Ovary (tissue), 10 donors: Measurements from ENCODE around the gene PWWP3B. TPM values are rescaled to one million over a fixed set of nuclear protein-coding genes. Genes with fewer than 3 reads are reported as not detected.
A peak's percentile ranks its signal among the peaks of the same experiment; 100 is the strongest.

Source experiments
- DNase-seq, 5 donors: peaks; one replicate each; pipeline ENCODE4 v3.0.0-alpha.2; 2019 to 2020
- H3K27ac ChIP-seq, 2 donors: fragments of 200-600 bp; one replicate each; pipeline versions ENCODE4 v1.5.1 to v1.8.0; 2019 to 2022
- H3K27me3 ChIP-seq: fragments of 200-600 bp; one replicate; pipeline ENCODE4 v1.8.0; 2022
- H3K36me3 ChIP-seq: fragments of 200-600 bp; sonication (generic); one replicate; pipeline ENCODE4 v1.5.1; 2019
- H3K4me1 ChIP-seq: one replicate; pipeline ENCODE4 v1.8.1; 2013; ENCODE audit warnings: mild to moderate bottlenecking, moderate library complexity; ENCODE audit not compliant: insufficient read depth
- H3K4me3 ChIP-seq: fragments of 200-600 bp; sonication (generic); one replicate; pipeline ENCODE4 v1.5.1; 2017
- H3K9me3 ChIP-seq, 2 donors: fragments of 200-600 bp in 1 of 2; sonication (generic) in 1 of 2; one replicate each; pipeline versions ENCODE4 v1.5.1 to v1.8.1; 2013 to 2019; ENCODE audit warnings: mild to moderate bottlenecking in 1 of 2, moderate library complexity in 1 of 2
- EP300 ChIP-seq: sonication (generic); formaldehyde crosslinking; IDR thresholded peaks from one replicate; pipeline ENCODE4 v1.6.1; 2017; ENCODE audit warnings: antibody characterized with exemption
- POLR2A ChIP-seq: fragments of 450-650 bp; IDR thresholded peaks from one replicate; pipeline ENCODE4 v1.6.1; 2017; ENCODE audit warnings: antibody characterized with exemption, mild to moderate bottlenecking, moderate library complexity
- WGBS, 3 donors: extraction: QIAGEN DNeasy Blood & Tissue Kit in 1 of 3; methylation state at CpG; one replicate each; pipeline versions ENCODE4 v1.1.5 to v1.1.7; 2013 to 2017; 5-methylcytosine and 5-hydroxymethylcytosine counted together
- intact Hi-C, 4 donors: fragments of 100-400 bp; cut with DNase I; formaldehyde crosslinking; loops; one replicate each; pipeline versions ENCODE4 v1.11.0 to v1.15.1; 2022 to 2023
- long read RNA-seq, 3 donors: library from polyadenylated mRNA in 2 of 3; unstranded in 2 of 3; transcript quantifications; one replicate each; pipeline ENCODE4 v2.0.0 and lab custom pipeline, GENCODE V29; 2021 to 2026
- polyA plus RNA-seq, 2 donors: library from polyadenylated mRNA; stranded (reverse); fragments of 200-250 nt in 1 of 2; fragments of 350-450 nt in 1 of 2; fragmentation: Illumina TruSeq in 1 of 2; extraction: RNeasy Lipid Tissue Mini Kit (QIAGEN cat#74804) in 1 of 2; gene quantifications; one replicate each; pipeline ENCODE4 v1.2.3, GENCODE V29; 2013 to 2014
- total RNA-seq, 7 donors: library from RNA; depleted of rRNA in 2 of 7; stranded (reverse); fragments of >200 nt in 2 of 7; fragmentation: NEBNext Ultra II Directional in 3 of 7; extraction: Animal tissue kit (Norgen Biotek cat#: 25700) in 3 of 7; gene quantifications; one replicate each; pipeline versions ENCODE4 v1.1.0 to v1.2.4, GENCODE V29; 2016 to 2023
- TF ChIP-seq, protein P1 (sequence below), 3 donors: fragments of 450-650 bp in 2 of 3; fragments of 200-600 bp in 1 of 3; IDR thresholded peaks; one replicate each; pipeline versions ENCODE4 v1.5.1 to v1.8.0; 2016 to 2022; ENCODE audit warnings: antibody characterized with exemption in 3 of 3, mild to moderate bottlenecking in 1 of 3
- donor health status: DM: no; HTN: no; CAD: no; lungs with moderate emphysema.
- donor health status: DM: no; HTN: no; CAD: no.
- donor health status: Bipolar disorder and iron deficiency.
- donor health status: DM: yes; HTN: yes; CAD: no.
- donor health status: DM: no; HTN: no; CAD: no.
- donor health status: DM: yes; HTN: yes; CAD: no.

PWWP3B gene
- total RNA-seq = 100 to 1,000 TPM in 6 of 7 donors, 10 to 100 TPM in 1; 83.6 to 304 (median 205) TPM
- 100 to 1,000 TPM in 1 of 2 donors, 10 to 100 TPM in 1; 40.0 to 106 TPM for polyA plus RNA-seq
- long read RNA-seq, donor 1, full-length matches to known transcripts = 325 of 483 reads
- long read RNA-seq, donor 1, partial matches to known transcripts = 21 of 483 reads
- long read RNA-seq, donor 1, other reads (novel, unspliced or antisense) = 137 of 483 reads
- long read RNA-seq, donor 2, full-length matches to known transcripts = 5 of 5 reads
- long read RNA-seq, donor 2, partial matches to known transcripts = 0 of 5 reads
- long read RNA-seq, donor 2, other reads (novel, unspliced or antisense) = 0 of 5 reads
- long read RNA-seq, donor 3, full-length matches to known transcripts = 290 of 461 reads
- long read RNA-seq, donor 3, partial matches to known transcripts = 33 of 461 reads
- long read RNA-seq, donor 3, other reads (novel, unspliced or antisense) = 138 of 461 reads

- no peaks in the 10 kb centered on the region for H3K9me3 ChIP-seq
- peak; percentile 77 to 85 (median 84) for DNase-seq
- intact Hi-C loops = loop anchor here in 1 of 4 donors (5.0 kb wide), 1 partner anchor 224 kb away; no protein-coding TSS in a partner anchor
- TF ChIP-seq EP300 = no peak
- TF ChIP-seq POLR2A = peak; percentile 60
- H3K36me3 ChIP-seq = no peaks in the 10 kb centered on the region
- WGBS, 3 donors = 24 to 30% (median 26%) methylated on average over 14 of the region's 14 CpGs
- no peaks in the 10 kb centered on the region for H3K4me1 ChIP-seq
- H3K4me3 ChIP-seq = peak within 1 kb of the TSS; percentile 32
- H3K27me3 ChIP-seq = no peaks in the 10 kb centered on the region
- peak within 1 kb of the TSS; percentile 7 to 43 for H3K27ac ChIP-seq
These were observed at the start of gene PWWP3B for GRCh38 chrX:106168107-106168506. PWWP3B (plus strand) TSS chrX:106168305; CDS start chrX:106205433, 37,128 bp downstream.

GRCh38 chrX:106139048-106139447 is 29.1 kb upstream of the PWWP3B start:
- Histone ChIP-seq H3K9me3 (no peaks in the 10 kb centered on the region), H3K4me1 (no peaks in the 10 kb centered on the region), H3K27ac (no peak overlapping the region), H3K36me3 (no peaks in the 10 kb centered on the region), H3K27me3 (no peaks in the 10 kb centered on the region), H3K4me3 (no peak overlapping the region)
- no peak for DNase-seq
- WGBS, 3 donors = 65 to 73% (median 69%) methylated on average over 7 of the region's 7 CpGs
- TF ChIP-seq, protein P1, sequence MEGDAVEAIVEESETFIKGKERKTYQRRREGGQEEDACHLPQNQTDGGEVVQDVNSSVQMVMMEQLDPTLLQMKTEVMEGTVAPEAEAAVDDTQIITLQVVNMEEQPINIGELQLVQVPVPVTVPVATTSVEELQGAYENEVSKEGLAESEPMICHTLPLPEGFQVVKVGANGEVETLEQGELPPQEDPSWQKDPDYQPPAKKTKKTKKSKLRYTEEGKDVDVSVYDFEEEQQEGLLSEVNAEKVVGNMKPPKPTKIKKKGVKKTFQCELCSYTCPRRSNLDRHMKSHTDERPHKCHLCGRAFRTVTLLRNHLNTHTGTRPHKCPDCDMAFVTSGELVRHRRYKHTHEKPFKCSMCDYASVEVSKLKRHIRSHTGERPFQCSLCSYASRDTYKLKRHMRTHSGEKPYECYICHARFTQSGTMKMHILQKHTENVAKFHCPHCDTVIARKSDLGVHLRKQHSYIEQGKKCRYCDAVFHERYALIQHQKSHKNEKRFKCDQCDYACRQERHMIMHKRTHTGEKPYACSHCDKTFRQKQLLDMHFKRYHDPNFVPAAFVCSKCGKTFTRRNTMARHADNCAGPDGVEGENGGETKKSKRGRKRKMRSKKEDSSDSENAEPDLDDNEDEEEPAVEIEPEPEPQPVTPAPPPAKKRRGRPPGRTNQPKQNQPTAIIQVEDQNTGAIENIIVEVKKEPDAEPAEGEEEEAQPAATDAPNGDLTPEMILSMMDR (IDR thresholded peaks at IDR 0.05) = no peak
- TF ChIP-seq POLR2A = no peak
- no peak for TF ChIP-seq EP300
- intact Hi-C loops = no loop called here

GRCh38 chrX:106144755-106145639 is 23.1 kb upstream of the PWWP3B start:
- H3K27ac ChIP-seq = no peak overlapping the region
- no peaks in the 10 kb centered on the region for H3K27me3 ChIP-seq
- H3K4me3 ChIP-seq = no peak overlapping the region
- no peaks in the 10 kb centered on the region for H3K36me3 ChIP-seq
- no peaks in the 10 kb centered on the region for H3K9me3 ChIP-seq
- H3K4me1 ChIP-seq = no peaks in the 10 kb centered on the region
- DNase-seq = peak in 4 of 5 donors; percentile 27 to 69 (median 50)
- TF ChIP-seq, protein P1 (IDR thresholded peaks at IDR 0.05) = no peak
- TF ChIP-seq POLR2A = no peak
- no peak for TF ChIP-seq EP300
- intact Hi-C loops = no loop called here
- WGBS, 3 donors = 51 to 55% (median 53%) methylated on average over 5 of the region's 5 CpGs

GRCh38 chrX:106150701-106151100 is 17.4 kb upstream of the PWWP3B start:
- no peak for DNase-seq
- Histone ChIP-seq H3K27me3 (no peaks in the 10 kb centered on the region), H3K27ac (no peak overlapping the region), H3K9me3 (no peaks in the 10 kb centered on the region), H3K4me3 (no peak overlapping the region), H3K36me3 (no peaks in the 10 kb centered on the region), H3K4me1 (no peaks in the 10 kb centered on the region)
- WGBS, 3 donors = 44 to 50% (median 49%) methylated on average over 2 of the region's 2 CpGs
- no peak for TF ChIP-seq EP300
- TF ChIP-seq, protein P1 (IDR thresholded peaks at IDR 0.05) = no peak
- TF ChIP-seq POLR2A = no peak
- intact Hi-C loops = loop anchor here in 1 of 4 donors (5.0 kb wide), 1 partner anchor 1978 kb away; no protein-coding TSS in a partner anchor
